IMR-90 (cell line): ENCODE measurements around the gene APOL5. TPM values are rescaled to one million over a fixed set of nuclear protein-coding genes. Genes with fewer than 3 reads are reported as not detected.

Source experiments
- ATAC-seq: fragments of 200-7000 bp; cut with Tn5 transposase; 2 replicates; pipeline ENCODE4 v1.9.1; 2020; ENCODE audit warnings: low read depth, mild to moderate bottlenecking, moderate library complexity
- BruUV-seq: library from RNA; stranded (reverse); fragments of 400-500 nt; replicated peaks from 2 replicates; lab custom pipeline; 2021; lab: Mats Ljungman, UMichigan
- CTCF ChIA-PET: fragments of 300-600 bp; formaldehyde crosslinking; extraction: SDS; loops from one replicate; lab custom pipeline; 2021; ENCODE audit warnings: antibody characterized with exemption; lab: Yijun Ruan, JAX
- POLR2A ChIA-PET: fragments of 300-600 bp; sonication (Branson Sonifier 250); formaldehyde crosslinking; loops from one replicate; lab custom pipeline; 2022; ENCODE audit warnings: antibody characterized with exemption; ENCODE audit not compliant: unreplicated experiment; lab: Charles Lee
- DNase-seq: peaks from one replicate; pipeline ENCODE4 v3.0.0; 2013
- H2AFZ ChIP-seq: replicated peaks from 2 replicates; pipeline ENCODE3; 2013; ENCODE audit warnings: low read length, mild to moderate bottlenecking; ENCODE audit not compliant: poor library complexity
- H2AK5ac ChIP-seq: 2 replicates; pipeline ENCODE4 v1.6.1; 2013; ENCODE audit warnings: low read depth, low read length, inconsistent platforms
- H2AK9ac ChIP-seq: replicated peaks from 2 replicates; pipeline ENCODE3; 2013; ENCODE audit warnings: mild to moderate bottlenecking, low read depth, low read length, moderate library complexity; ENCODE audit not compliant: poor library complexity
- H2BK120ac ChIP-seq: 2 replicates; pipeline ENCODE4 v1.6.1; 2013; ENCODE audit warnings: low read depth, low read length, inconsistent platforms
- H2BK15ac ChIP-seq: 3 replicates; pipeline ENCODE4 v1.6.1; 2013; ENCODE audit warnings: low read depth, low read length, inconsistent platforms
- H2BK20ac ChIP-seq: 2 replicates; pipeline ENCODE4 v1.6.1; 2013; ENCODE audit warnings: low read depth, mild to moderate bottlenecking, inconsistent platforms, low read length, moderate library complexity
- H2BK5ac ChIP-seq: 2 replicates; pipeline ENCODE4 v1.6.1; 2013; ENCODE audit warnings: mild to moderate bottlenecking, low read depth, low read length, inconsistent platforms; ENCODE audit not compliant: poor library complexity, severe bottlenecking
- H3K14ac ChIP-seq: replicated peaks from 2 replicates; pipeline ENCODE4 v1.6.1; 2013; ENCODE audit warnings: low read depth, low read length, inconsistent platforms
- H3K18ac ChIP-seq: 2 replicates; pipeline ENCODE4 v1.6.1; 2013; ENCODE audit warnings: low read depth, low read length, control low read depth
- H3K23ac ChIP-seq: 2 replicates; pipeline ENCODE4 v1.6.1; 2013; ENCODE audit warnings: low read depth, low read length, inconsistent platforms
- H3K27ac ChIP-seq: 2 replicates; pipeline ENCODE4 v1.5.1; 2013; ENCODE audit warnings: mild to moderate bottlenecking, control low read depth, low read length; ENCODE audit not compliant: insufficient read depth
- H3K27me3 ChIP-seq: 2 replicates; pipeline ENCODE4 v1.6.1; 2013; ENCODE audit warnings: low read length; ENCODE audit not compliant: control insufficient read depth, insufficient read depth
- H3K36me3 ChIP-seq: 2 replicates; pipeline ENCODE4 v1.6.1; 2013; ENCODE audit warnings: low read length, mixed read lengths; ENCODE audit not compliant: control insufficient read depth, insufficient read depth
- H3K4ac ChIP-seq: 2 replicates; pipeline ENCODE4 v1.6.1; 2013; ENCODE audit warnings: low read depth, low read length, inconsistent platforms
- H3K4me1 ChIP-seq: 2 replicates; pipeline ENCODE4 v1.6.1; 2013; ENCODE audit warnings: low read length, mixed read lengths; ENCODE audit not compliant: control insufficient read depth, insufficient read depth
- H3K4me2 ChIP-seq: 2 replicates; pipeline ENCODE4 v1.6.1; 2013; ENCODE audit warnings: low read depth, mild to moderate bottlenecking, control low read depth, low read length, moderate library complexity
- H3K4me3 ChIP-seq: 2 replicates; pipeline ENCODE4 v1.5.1; 2013; ENCODE audit warnings: low read depth, mild to moderate bottlenecking, control low read depth, low read length, moderate library complexity; ENCODE audit not compliant: insufficient read depth
- H3K56ac ChIP-seq: 2 replicates; pipeline ENCODE4 v1.6.1; 2013; ENCODE audit warnings: low read length, inconsistent platforms; ENCODE audit not compliant: insufficient read depth; ENCODE audit errors: extremely low read depth
- H3K79me1 ChIP-seq, 2 experiments: 2 replicates each; pipeline ENCODE4 v1.6.1; 2013; ENCODE audit warnings: low read length in 2 of 2, inconsistent platforms in 1 of 2, low read depth in 1 of 2
- H3K9ac ChIP-seq: 2 replicates; pipeline ENCODE4 v1.6.1; 2013; ENCODE audit warnings: low read depth, low read length, control low read depth
- H3K9me1 ChIP-seq: 2 replicates; pipeline ENCODE4 v1.6.1; 2013; ENCODE audit warnings: low read length, inconsistent platforms; ENCODE audit not compliant: insufficient read depth
- H3K9me3 ChIP-seq: 2 replicates; pipeline ENCODE4 v1.6.1; 2013; ENCODE audit warnings: low read length; ENCODE audit not compliant: control insufficient read depth, insufficient read depth
- H4K20me1 ChIP-seq: 2 replicates; pipeline ENCODE4 v1.6.1; 2013; ENCODE audit warnings: low read length, inconsistent platforms; ENCODE audit not compliant: insufficient read depth
- H4K5ac ChIP-seq: 2 replicates; pipeline ENCODE4 v1.6.1; 2013; ENCODE audit warnings: mild to moderate bottlenecking, low read depth, low read length, control low read depth
- H4K8ac ChIP-seq, 2 experiments: 2 replicates each; pipeline ENCODE4 v1.6.1; 2013; ENCODE audit warnings: low read depth in 2 of 2, low read length in 2 of 2, control low read depth in 1 of 2, inconsistent platforms in 1 of 2
- H4K91ac ChIP-seq: 2 replicates; pipeline ENCODE4 v1.6.1; 2013; ENCODE audit warnings: low read depth, low read length, inconsistent platforms; ENCODE audit not compliant: insufficient read depth
- BHLHE40 ChIP-seq: fragments of 150-350 bp; IDR thresholded peaks from 2 replicates; pipeline ENCODE4 v1.6.1; 2016; ENCODE audit warnings: mild to moderate bottlenecking, low read depth, low read length
- CEBPB ChIP-seq: IDR thresholded peaks from 2 replicates; pipeline ENCODE4 v1.6.1; 2012; ENCODE audit warnings: low read depth, low read length, improper control_type of control experiment
- CHD1 ChIP-seq: IDR thresholded peaks from 2 replicates; pipeline ENCODE4 v1.6.1; 2012; ENCODE audit warnings: low read depth, low read length, improper control_type of control experiment
- CTCF ChIP-seq: conservative IDR thresholded peaks from 2 replicates; pipeline ENCODE4 v1.5.1; 2012; ENCODE audit warnings: mild to moderate bottlenecking, low read depth, low read length, improper control_type of control experiment
- ELK1 ChIP-seq: fragments of 150-350 bp; IDR thresholded peaks from 2 replicates; pipeline ENCODE4 v1.6.1; 2016; ENCODE audit warnings: low read depth, mild to moderate bottlenecking, low read length, moderate library complexity, borderline replicate concordance
- FOS ChIP-seq: fragments of 150-350 bp; IDR thresholded peaks from 2 replicates; pipeline ENCODE4 v1.6.1; 2016; ENCODE audit warnings: low read depth, low read length
- MAFK ChIP-seq: IDR thresholded peaks from 2 replicates; pipeline ENCODE4 v1.6.1; 2012; ENCODE audit warnings: low read depth, low read length, improper control_type of control experiment
- MXI1 ChIP-seq: IDR thresholded peaks from 2 replicates; pipeline ENCODE4 v1.6.1; 2012; ENCODE audit warnings: low read depth, mild to moderate bottlenecking, low read length, moderate library complexity, borderline replicate concordance
- NFE2L2 ChIP-seq: fragments of 150-350 bp; IDR thresholded peaks from 2 replicates; pipeline ENCODE4 v1.6.1; 2016; ENCODE audit warnings: low read depth, mild to moderate bottlenecking, low read length
- POLR2A ChIP-seq: IDR thresholded peaks from 2 replicates; pipeline ENCODE4 v1.6.1; 2012; ENCODE audit warnings: mild to moderate bottlenecking, low read depth, low read length
- RAD21 ChIP-seq: IDR thresholded peaks from 2 replicates; pipeline ENCODE4 v1.6.1; 2012; ENCODE audit warnings: low read length, improper control_type of control experiment
- RCOR1 ChIP-seq: IDR thresholded peaks from 2 replicates; pipeline ENCODE4 v1.6.1; 2012; ENCODE audit warnings: mild to moderate bottlenecking, low read length, improper control_type of control experiment; ENCODE audit not compliant: insufficient replicate concordance
- RFX5 ChIP-seq: IDR thresholded peaks from 2 replicates; pipeline ENCODE4 v1.8.0; 2012; ENCODE audit warnings: low read depth, mild to moderate bottlenecking, low read length, moderate library complexity
- SMC3 ChIP-seq: fragments of 150-350 bp; IDR thresholded peaks from 2 replicates; pipeline ENCODE4 v1.6.1; 2016; ENCODE audit warnings: low read depth, mild to moderate bottlenecking, antibody characterized with exemption, low read length, moderate library complexity
- USF2 ChIP-seq: fragments of 150-350 bp; IDR thresholded peaks from 2 replicates; pipeline ENCODE4 v1.6.1; 2017; ENCODE audit warnings: mild to moderate bottlenecking, antibody characterized with exemption, low read length, low read depth
- WGBS, 2 experiments: methylation state at CpG; one replicate each; pipeline versions ENCODE4 v1.1.5 to v1.1.7; 2013; ENCODE audit warnings: missing lambda C conversion rate in 2 of 2; ENCODE audit not compliant: insufficient read length in 1 of 2; ENCODE audit errors: extremely low coverage in 2 of 2; 5-methylcytosine and 5-hydroxymethylcytosine counted together
- dilution Hi-C: fragments of 300-500 bp; cut with HindIII; formaldehyde crosslinking; loops from one replicate; pipeline ENCODE4 v1.14.3; 2018; ENCODE audit warnings: low sequenced_read_pairs; ENCODE audit not compliant: unreplicated experiment
- in situ Hi-C: fragments of 300-500 bp; cut with MboI; formaldehyde crosslinking; loops from 3 replicates; pipeline ENCODE4 v1.14.3; 2019; ENCODE audit warnings: low sequenced_read_pairs, inconsistent platforms, mixed read lengths
- intact Hi-C: fragments of 100-400 bp; cut with micrococcal nuclease; formaldehyde crosslinking; loops from 2 replicates; pipeline ENCODE4 v1.10.0; 2022
- polyA plus RNA-seq, 3 experiments: library from polyadenylated mRNA; depleted of rRNA; stranded (reverse); fragments of >200 nt; gene quantifications; 2 replicates each; pipeline ENCODE4 v1.2.3, GENCODE V29; 2012; ENCODE audit warnings: low replicate concordance in 1 of 3
- total RNA-seq: library from RNA; depleted of rRNA; stranded (reverse); fragments of >200 nt; gene quantifications from 2 replicates; pipeline ENCODE4 v1.2.3, GENCODE V29; 2012

Gene APOL5
- total and polyA plus RNA-seq, 2 of the 4 experiments (the other 2 are of a cell fraction): 0.15 to 0.18 TPM

- Histone ChIP-seq H2BK5ac (no peak overlapping the region), H3K27ac (no peak overlapping the region), H2AFZ (no peak overlapping the region), H3K79me1 (peaks cover 13 to 44% of the 10 kb centered on the region in 2 experiments), H2BK120ac (no peak overlapping the region), H2AK9ac (no peak overlapping the region), H3K9ac (no peak overlapping the region), H4K20me1 (peaks cover 8% of the 10 kb centered on the region; the same call in 1 of the 2 replicates), H3K18ac (no peak overlapping the region), H3K4me3 (no peak overlapping the region), H3K4me1 (peaks cover 15% of the 10 kb centered on the region), H3K9me3 (no peaks in the 10 kb centered on the region), H2BK20ac (no peak overlapping the region), H3K56ac (no peak overlapping the region), H4K91ac (no peak overlapping the region), H3K36me3 (peaks cover 38% of the 10 kb centered on the region), H3K14ac (no peak overlapping the region), H3K9me1 (peaks cover 22% of the 10 kb centered on the region), H4K5ac (no peak overlapping the region), H4K8ac (no peak overlapping the region), H3K23ac (no peak overlapping the region), H2AK5ac (no peak overlapping the region), H2BK15ac (no peak overlapping the region), H3K27me3 (no peaks in the 10 kb centered on the region), H3K4ac (no peak overlapping the region), H3K4me2 (no peak overlapping the region)
- TF ChIP-seq CEBPB: no peak
- TF ChIP-seq RAD21: no peak
- TF ChIP-seq ELK1: no peak
- no peak for TF ChIP-seq CHD1
- TF ChIP-seq RFX5: no peak
- TF ChIP-seq RCOR1: no peak
- TF ChIP-seq MXI1: no peak
- TF ChIP-seq BHLHE40: no peak
- no peak for TF ChIP-seq USF2
- no peak for TF ChIP-seq CTCF
- TF ChIP-seq SMC3: no peak
- no peak for TF ChIP-seq FOS
- TF ChIP-seq NFE2L2: no peak
- TF ChIP-seq POLR2A: no peak
- TF ChIP-seq MAFK: no peak
- no peak for DNase-seq
- in situ Hi-C loops (no loop called here), dilution Hi-C loops (no loop called here), intact Hi-C loops (loop anchor here (5.0 kb wide), 3 partner anchors 93 to 388 kb away; partner anchors contain the start of gene APOL6)
- WGBS, 2 experiments: no CpG with 5 or more reads among the region's 3 CpGs
- POLR2A ChIA-PET: no interaction called here
- ATAC-seq: no peak
- CTCF ChIA-PET: no interaction called here
- BruUV-seq: no TSS peak
These were observed 22.3 kb downstream of the APOL5 start for GRCh38 chr22:35739931-35740380.
